Umbilical cord (tissue), 2 donors: Measurements from ENCODE around the gene TNFSF13. TPM values are rescaled to one million over a fixed set of nuclear protein-coding genes. Genes with fewer than 3 reads are reported as not detected.
A peak's percentile ranks its signal among the peaks of the same experiment; 100 is the strongest.

ENCODE experiments used
- DNase-seq: peaks from one replicate; pipeline ENCODE4 v3.0.0-alpha.2; 2015; ENCODE audit warnings: low spot score
- total RNA-seq: library from RNA; depleted of rRNA; stranded (reverse); fragments of >200 nt; gene quantifications from one replicate; pipeline ENCODE4 v1.2.3, GENCODE V29; 2014; ENCODE audit warnings: low replicate concordance; ENCODE audit not compliant: insufficient read depth

Gene TNFSF13
- total RNA-seq, 1 donor from 2014 or later = 7.7 TPM

DNA sequence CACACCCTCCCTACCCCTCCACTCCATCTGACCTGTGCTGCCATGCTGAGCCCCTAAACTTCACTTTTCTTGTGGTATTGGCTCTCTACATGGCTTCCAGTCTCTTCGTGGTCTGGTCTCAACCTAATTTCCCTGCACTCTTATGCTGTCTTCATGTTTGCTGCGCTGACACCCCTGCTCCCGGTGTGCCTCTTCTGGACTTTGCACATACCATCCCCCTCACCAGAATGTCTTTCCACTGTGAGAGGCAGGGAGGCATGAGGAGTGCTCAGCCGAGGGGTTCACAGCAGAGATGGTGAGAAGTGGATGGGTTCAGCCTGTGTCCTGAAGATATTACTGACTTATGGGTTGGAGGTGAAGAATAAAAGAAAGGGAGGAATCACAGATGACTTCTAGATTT is 7.2 kb upstream of the TNFSF13 start:
- DNase-seq = no peak

DNA sequence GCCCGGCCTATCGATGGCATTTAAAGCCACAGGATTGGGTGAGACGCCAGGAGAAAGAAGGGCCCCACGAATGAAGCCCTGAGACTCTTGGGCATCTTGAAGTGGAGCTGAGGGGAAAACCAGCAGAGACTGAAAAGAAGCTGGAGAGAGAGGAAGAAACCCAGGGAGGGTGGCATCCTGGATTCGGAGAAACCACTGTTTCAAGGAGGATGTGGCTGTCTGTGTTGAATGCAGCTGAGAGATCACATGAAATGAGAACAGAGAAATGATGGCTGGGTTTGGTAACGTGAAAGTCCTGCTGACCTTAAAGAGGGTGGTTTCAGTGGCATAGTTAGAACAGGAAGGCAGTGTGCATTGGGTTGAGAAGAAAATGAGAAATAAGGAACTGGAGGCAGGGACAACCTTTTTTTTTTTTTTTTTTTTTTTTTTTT is 5.9 kb upstream of the TNFSF13 start:
- DNase-seq = peak; percentile 39

DNA sequence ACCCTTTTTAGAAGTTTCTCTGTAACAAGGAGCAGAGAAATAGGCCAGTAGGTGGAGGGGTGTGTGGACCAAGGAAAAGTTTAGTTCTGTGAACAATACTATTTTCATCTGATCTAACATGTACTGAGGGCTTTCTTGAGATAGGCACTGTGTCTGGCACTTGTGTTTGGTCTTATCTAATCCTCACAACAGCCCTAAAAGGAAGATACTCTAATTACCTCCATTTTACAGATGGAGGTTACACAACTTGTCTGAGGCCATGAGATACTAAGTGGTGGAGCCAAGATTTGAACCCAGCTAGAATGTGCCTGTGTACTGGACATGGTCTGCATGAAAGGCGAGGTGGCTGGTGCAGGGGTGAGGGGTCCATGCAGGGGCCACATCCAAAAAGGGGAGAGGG is 5.2 kb upstream of the TNFSF13 start:
- DNase-seq = no peak

DNA sequence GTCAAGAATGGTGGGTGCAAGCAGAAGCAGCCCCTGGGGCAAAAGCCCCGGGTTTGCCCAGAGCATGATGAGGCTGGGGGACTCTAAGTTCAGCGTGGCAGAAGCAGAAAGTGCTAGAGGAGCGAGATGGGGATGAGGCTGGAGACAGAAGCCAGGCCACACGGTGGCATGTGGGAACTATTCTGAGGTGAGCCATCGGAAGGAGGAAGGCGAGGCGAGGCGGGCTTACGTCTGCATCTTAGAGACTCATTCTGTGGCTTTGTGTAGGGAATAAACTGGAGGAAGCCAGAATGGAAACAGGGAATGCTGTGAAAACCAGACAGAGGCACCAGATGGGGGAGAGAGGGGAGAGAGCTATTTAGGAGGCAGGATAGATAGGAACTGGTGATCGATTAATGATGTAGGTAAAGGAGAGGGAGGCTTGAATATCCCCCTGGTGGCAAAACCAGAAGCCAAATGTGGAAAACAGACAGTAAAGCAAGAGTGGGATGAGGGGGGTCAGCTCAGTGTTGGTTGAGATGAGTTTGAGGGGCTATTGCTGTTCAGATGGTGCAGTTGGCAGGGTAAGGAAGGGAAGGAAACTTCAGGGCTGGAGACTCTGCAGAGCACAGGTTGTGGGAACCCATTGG is 3.1 kb upstream of the TNFSF13 start:
- DNase-seq = no peak

DNA sequence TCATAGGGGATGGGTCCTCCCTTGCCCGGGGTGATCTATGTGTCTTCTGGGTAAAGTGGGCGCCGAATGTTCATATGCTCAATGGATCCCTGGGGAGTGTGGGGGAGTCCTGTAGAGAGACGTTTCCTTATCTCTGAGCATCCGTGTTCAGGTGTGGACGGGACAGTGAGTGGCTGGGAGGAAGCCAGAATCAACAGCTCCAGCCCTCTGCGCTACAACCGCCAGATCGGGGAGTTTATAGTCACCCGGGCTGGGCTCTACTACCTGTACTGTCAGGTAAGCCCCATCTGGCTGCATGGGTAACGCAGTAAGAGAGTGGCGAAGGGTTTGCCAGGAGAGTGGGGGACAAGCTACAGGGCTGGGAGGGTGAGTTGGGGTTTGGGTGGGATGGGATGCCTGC is 1.9 kb upstream of the TNFSF13 start:
- DNase-seq = no peak

DNA sequence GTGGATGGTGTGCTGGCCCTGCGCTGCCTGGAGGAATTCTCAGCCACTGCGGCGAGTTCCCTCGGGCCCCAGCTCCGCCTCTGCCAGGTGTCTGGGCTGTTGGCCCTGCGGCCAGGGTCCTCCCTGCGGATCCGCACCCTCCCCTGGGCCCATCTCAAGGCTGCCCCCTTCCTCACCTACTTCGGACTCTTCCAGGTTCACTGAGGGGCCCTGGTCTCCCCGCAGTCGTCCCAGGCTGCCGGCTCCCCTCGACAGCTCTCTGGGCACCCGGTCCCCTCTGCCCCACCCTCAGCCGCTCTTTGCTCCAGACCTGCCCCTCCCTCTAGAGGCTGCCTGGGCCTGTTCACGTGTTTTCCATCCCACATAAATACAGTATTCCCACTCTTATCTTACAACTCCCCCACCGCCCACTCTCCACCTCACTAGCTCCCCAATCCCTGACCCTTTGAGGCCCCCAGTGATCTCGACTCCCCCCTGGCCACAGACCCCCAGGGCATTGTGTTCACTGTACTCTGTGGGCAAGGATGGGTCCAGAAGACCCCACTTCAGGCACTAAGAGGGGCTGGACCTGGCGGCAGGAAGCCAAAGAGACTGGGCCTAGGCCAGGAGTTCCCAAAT is 1.3 kb upstream of the TNFSF13 start:
- DNase-seq = no peak

DNA sequence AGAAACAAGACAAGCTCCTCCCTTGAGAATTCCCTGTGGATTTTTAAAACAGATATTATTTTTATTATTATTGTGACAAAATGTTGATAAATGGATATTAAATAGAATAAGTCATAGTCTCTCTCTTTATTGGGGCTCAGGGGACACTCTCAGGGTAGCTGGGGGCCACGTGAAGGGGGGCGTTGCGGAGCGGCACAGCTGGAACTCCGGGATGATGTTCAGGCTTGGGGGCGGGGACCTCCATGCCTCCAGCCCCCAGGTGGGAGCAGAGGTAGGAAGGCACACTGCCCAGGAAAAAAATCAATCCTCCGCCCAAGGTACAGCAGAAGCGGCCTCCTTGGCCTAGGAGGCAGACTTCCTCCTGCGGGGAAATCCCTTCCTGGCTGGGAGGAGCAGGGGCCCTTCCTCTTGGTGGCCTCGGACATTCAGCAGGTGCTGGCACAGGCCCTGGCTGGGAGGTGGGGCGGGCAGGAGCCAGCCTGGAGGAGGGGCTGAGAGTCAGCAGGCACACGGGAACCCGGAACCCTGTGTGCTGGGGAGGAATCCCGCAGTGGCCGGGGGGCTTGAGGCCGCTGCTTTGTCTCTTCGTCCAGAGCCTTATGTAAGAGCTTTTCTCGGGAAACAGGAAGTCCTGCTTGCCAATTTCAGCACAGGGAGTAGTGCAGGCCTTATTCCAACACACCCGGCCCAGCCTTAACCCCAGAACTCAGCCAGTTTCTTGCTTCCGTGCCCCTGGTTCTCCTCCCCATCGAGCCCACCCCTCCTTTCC is 591 bp upstream of the TNFSF13 start:
- peak; percentile 79 for DNase-seq

DNA sequence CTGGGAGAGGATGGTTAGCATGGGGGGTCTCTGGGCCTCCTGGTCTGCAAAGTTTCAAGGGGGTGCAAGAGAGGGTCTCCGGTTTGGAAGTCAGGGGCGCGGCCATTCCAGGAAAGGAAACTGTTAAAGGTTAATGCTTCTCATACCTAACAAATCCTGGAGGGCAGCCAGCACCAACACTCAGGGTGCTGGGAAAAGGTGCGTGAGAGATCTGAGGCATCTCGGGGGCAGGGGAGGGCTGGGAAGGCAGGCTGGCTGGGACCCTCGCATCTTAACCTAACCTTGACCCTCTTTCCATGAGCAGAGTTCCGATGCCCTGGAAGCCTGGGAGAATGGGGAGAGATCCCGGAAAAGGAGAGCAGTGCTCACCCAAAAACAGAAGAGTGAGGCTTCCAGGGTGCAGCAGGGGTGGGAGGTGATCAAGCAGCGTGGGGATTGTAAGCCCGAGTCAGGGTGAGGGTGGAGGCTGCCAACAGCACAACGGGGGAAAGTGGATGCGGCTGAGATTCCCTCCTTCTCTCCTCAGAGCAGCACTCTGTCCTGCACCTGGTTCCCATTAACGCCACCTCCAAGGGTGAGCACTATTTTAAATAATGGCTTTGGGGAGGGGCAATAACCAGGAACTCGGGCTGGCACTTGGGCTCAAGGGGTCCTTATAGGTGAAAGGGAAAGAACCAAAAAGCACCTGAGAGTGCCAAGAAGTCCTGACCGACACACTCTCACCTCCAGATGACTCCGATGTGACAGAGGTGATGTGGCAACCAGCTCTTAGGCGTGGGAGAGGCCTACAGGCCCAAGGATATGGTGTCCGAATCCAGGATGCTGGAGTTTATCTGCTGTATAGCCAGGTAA is 996 bp downstream of the TNFSF13 start:
- DNase-seq = no peak

DNA sequence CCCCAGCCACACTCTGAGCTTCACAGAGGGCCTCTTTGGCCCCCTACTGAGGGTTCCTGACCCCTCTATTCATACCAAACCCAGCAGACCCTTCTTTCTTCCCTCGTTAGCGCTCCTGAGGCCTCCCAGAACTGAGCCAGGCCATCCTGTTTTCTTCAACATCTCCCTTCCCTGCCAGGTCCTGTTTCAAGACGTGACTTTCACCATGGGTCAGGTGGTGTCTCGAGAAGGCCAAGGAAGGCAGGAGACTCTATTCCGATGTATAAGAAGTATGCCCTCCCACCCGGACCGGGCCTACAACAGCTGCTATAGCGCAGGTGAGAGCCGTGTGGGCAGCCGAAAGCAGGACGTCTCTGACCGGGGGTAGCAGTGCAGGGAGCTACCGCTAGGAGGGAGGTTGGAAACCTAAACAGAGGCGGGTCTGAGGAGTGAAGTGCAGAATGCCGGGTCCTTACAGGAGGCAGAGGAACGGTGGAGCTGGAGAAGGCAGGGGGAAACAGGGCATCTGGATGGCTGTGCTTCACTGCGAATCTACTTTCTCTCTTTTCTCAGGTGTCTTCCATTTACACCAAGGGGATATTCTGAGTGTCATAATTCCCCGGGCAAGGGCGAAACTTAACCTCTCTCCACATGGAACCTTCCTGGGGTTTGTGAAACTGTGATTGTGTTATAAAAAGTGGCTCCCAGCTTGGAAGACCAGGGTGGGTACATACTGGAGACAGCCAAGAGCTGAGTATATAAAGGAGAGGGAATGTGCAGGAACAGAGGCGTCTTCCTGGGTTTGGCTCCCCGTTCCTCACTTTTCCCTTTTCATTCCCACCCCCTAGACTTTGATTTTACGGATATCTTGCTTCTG is 1.9 kb downstream of the TNFSF13 start:
- DNase-seq = peak; percentile 60

DNA sequence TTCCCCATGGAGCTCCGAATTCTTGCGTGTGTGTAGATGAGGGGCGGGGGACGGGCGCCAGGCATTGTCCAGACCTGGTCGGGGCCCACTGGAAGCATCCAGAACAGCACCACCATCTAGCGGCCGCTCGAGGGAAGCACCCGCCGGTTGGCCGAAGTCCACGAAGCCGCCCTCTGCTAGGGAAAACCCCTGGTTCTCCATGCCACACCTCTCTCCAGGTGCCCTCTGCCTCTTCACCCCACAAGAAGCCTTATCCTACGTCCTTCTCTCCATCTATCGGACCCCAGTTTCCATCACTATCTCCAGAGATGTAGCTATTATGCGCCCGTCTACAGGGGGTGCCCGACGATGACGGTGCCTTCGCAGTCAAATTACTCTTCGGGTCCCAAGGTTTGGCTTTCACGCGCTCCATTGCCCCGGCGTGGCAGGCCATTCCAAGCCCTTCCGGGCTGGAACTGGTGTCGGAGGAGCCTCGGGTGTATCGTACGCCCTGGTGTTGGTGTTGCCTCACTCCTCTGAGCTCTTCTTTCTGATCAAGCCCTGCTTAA is 2.6 kb downstream of the TNFSF13 start:
- DNase-seq = peak; percentile 88

DNA sequence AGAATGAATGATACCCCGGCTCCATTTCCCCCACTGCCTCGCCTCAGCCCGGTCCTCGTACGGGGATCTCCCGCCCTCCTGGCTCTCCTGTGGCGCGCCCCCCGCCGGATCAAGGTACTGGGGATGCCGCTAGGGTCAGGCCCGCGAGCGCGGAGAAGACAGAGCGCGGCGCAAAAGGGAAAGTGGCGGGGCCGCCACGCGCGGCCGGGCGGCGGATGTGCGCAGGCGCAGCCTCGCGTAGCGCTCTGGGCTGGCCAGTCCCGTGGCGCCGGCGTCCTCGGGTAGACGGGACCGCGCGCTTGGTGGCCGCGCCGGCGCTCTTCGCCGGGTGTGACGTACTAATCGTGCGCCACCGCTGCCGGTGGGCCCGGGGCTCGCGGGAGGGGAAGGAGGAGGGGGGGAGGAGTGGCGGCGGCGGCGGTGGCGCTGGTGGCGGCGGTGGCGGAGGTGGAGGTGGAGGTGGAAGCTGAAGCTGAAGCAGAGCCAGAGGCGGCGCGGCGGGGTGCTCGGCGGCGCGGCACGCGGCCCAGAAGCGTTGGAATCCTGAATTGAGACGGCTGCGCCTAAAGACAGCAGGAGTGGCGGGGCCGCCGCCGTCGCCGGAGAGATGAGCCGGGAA is 3.1 kb downstream of the TNFSF13 start, which contains the start of gene SENP3:
Gene SENP3 (plus strand): TSS at position 331 of the 619 bp plus-strand sequence. CDS start 1,158 bp downstream, outside the sequence.
- peak; percentile 93 for DNase-seq

DNA sequence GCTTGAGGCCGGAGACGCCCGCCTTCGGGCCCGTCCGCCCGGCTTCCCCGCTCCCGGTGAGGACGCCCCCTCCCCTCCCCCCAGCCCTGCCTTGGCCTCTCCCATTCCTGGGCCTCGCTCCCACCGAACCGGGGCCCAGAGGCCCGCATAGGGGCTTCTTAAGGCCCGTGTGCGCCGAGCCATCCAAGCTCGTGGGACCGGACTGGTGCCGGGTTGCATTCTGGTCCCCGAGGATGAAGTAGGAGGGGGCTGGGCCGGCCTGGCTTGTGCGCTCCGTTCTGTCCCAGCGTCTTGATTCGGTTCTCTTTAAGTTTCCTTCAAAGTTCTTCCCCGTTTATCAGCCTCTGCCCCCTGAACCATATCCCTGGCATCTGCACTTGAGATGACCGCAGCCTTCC is 3.7 kb downstream of the TNFSF13 start:
- no peak for DNase-seq

DNA sequence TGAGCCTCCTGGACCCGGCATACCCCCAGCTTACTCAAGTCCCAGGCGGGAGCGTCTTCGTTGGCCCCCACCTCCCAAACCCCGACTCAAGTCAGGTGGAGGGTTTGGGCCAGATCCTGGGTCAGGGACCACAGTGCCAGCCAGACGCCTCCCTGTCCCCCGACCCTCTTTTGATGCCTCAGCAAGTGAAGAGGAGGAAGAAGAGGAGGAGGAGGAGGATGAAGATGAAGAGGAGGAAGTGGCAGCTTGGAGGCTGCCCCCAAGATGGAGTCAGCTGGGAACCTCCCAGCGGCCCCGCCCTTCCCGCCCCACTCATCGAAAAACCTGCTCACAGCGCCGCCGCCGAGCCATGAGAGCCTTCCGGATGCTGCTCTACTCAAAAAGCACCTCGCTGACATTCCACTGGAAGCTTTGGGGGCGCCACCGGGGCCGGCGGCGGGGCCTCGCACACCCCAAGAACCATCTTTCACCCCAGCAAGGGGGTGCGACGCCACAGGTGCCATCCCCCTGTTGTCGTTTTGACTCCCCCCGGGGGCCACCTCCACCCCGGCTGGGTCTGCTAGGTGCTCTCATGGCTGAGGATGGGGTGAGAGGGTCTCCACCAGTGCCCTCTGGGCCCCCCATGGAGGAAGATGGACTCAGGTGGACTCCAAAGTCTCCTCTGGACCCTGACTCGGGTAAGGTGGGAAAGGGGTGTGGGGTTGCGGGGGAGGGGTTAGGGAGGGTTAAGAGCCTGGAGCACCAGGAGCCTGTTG is 4.7 kb downstream of the TNFSF13 start:
- no peak for DNase-seq

DNA sequence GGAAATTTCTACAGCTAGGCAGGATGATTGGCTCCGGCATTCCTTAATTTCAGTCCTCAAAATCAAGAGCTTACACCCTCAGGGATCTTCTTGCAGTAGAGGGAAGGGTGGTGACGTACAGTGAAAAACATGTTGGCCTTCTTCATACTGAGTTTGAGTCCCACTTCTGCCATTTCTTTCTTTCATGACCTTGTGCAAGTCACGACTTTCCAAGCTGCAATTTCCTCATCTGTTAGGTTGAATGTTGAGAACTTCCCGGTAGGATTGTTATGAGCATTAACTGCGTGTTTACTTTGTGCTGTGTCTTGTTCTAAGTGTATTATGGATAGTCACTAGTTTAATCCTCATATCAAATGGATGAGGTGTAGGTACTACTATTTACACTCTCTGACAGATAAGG is 11.0 kb downstream of the TNFSF13 start:
- no peak for DNase-seq

DNA sequence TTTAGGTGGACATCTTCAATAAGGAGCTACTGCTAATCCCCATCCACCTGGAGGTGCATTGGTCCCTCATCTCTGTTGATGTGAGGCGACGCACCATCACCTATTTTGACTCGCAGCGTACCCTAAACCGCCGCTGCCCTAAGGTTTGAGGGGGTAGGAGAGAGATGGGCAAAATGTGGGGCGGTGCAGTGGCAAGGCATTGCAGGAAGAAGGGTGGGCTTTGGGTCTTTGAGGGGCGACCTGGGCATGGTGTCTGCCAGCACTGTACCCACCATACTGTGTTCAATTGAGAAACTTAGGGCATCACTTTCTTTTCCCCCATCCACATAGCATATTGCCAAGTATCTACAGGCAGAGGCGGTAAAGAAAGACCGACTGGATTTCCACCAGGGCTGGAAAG is 11.8 kb downstream of the TNFSF13 start:
- no peak for DNase-seq

DNA sequence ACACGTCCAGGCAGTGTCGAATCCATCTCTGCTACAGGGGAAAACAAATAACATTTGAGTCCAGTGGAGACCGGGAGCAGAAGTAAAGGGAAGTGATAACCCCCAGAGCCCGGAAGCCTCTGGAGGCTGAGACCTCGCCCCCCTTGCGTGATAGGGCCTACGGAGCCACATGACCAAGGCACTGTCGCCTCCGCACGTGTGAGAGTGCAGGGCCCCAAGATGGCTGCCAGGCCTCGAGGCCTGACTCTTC is 13.7 kb downstream of the TNFSF13 start:
- no peak for DNase-seq

DNA sequence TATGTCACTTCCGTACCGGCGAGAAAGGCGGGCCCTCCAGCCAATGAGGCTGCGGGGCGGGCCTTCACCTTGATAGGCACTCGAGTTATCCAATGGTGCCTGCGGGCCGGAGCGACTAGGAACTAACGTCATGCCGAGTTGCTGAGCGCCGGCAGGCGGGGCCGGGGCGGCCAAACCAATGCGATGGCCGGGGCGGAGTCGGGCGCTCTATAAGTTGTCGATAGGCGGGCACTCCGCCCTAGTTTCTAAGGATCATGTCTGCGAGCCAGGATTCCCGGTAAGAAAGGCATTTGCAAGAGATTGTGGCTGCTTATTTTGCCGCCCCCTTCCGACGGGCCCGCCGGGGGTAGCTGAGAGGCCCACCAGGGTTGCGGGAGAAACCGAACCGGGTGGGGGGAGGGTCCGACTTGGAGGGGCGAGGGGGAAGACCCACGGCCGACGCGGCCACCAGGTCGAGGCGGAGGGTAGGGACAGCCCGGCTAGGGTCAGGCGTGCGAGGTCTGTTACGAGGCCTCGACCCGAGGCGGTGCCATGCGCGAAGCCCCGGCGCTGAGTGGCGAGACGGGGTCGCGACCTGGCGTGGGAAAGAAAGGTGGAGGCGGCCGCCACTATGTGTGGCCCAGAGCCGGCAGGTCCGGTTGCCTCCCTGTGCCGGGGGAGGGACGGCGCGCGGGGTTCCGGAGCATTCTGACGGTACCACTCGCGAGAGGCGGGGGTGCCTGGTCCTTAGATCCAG is 14.2 kb downstream of the TNFSF13 start:
- DNase-seq = peak; percentile 100

DNA sequence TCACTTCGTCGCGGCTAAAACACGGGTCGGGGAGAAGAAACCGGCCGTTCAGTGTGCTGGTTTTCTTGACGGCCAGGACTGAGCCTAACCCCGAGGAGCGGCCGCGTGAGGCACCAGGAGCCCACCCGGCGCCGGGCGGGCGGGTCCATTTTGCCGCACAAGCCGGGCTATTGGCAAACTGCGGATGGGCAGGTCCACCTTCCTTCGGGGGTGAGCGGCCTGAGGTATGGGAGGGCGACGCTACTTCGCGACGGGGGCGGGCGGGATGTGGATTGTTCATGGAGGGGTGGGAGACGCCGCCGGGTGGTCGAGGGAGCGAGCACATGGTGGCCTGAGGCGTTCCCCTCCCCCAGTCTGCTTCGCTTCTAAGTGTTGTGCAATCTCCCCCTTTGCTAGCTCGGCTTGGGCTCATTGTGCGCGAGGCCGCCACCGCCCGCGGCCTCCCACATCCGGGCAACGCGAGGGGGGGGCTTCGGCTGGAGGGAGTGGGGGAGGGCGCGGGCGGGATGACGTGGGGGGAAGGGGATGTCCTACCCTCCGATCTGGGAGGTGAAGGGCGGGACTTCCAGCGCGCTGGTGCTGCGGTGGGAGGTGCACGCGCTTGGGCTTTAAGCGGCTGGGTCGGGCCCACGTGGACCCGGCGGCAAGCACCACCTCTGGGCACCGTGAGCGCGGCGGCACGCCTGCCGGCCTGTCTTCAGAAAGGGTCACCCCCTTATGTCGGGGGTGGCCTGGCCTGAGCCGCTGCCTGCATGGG is 15.0 kb downstream of the TNFSF13 start:
- DNase-seq = peak; percentile 95
